DMS79 (cell line): ENCODE data around the gene KLHL2.
"Not testable (repeated sequence)": the region's sequence is repeated elsewhere in the genome, so short reads cannot be mapped to it uniquely, and the experiment has no call there.

Experiments used
- DNase-seq: peaks from one replicate; lab custom pipeline; 2025; lab: John Stamatoyannopoulos, UW

KLHL2 gene

DNA sequence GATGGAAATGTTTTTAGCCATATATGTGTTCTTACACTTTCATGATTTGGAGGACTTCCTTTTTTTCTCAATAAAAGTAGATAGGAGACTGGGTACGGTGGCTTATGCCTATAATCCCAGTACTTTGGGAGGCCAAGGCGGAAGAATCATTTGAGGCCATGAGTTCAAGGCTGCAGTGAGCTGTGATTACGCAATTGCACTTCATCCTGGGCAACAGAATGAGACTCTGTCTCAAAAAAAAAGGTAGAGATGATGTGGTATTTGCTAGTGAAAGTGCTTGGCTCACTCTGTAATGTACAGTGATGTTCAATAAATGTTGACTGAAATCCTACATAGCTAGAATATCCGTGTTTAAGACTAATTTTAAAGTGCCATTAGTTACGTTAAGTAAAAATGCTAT is 27.4 kb downstream of the KLHL2 start:
- DNase-seq = no peak

DNA sequence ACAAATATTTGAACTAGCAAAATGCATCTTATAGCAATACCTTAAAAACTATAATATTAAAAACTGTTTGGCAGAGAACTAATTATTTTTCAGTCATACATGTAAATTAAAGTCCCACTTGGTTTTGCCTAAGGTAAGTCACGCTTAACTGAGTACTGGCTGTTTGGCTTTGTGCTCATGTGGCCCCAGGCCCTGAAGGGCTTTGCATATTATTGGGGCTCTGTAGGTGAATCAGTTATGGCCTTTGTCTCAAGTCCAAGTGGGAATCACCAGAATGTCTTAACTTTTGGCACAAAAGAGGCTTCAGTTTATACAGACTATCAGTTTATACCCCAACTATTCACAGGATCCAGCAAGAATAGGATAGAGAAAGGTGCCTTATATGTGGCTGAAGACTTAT is 29.5 kb downstream of the KLHL2 start:
- DNase-seq = not testable (repeated sequence)

DNA sequence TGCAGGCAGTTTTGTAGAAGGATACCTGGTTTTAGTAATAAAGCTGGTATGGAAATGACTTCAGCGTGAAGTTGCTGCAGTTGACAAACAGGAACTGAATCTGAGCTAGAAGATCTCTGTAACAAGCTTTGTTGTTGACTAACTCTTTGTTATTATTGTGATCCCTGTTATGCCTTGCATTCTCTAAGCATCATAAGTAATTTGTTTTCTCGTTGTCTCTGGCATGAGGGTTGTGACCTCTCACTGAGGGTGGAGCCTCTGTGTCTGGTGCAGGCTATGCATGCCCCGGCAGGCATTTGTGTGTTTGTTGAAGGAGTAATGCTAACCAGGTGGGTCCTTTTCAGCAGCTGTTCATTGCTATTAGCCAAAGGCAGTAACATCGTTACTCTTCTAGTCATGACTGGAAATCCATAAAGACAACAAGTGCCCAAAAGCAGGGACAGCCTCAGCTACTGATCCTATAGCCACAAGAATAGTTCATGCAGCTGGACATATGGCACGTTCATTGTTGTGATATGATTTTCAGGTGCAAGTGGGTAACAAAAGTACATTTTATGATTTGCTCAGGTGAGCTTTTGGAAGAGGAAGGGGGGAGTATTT is 30.8 kb downstream of the KLHL2 start:
- peak; percentile 73 for DNase-seq

DNA sequence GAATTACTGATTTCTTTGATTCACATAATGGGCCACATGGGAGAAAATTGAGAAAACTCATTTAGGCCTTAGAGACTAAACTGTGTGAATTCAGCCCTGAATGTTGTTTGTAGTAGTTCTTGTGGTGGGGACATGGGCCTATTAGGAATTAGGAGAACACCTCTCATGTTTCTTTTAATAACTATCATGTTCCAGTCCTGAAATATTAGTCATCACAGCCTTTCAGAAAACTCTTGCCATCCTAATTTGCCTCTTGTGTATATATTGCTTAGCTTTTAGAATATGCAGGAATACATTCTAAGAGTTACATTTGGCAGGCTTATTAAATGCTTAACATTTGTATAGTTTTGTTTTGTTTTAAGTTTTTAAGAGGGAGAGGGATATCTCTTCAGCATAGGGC is 33.4 kb downstream of the KLHL2 start:
- not testable (repeated sequence) for DNase-seq

DNA sequence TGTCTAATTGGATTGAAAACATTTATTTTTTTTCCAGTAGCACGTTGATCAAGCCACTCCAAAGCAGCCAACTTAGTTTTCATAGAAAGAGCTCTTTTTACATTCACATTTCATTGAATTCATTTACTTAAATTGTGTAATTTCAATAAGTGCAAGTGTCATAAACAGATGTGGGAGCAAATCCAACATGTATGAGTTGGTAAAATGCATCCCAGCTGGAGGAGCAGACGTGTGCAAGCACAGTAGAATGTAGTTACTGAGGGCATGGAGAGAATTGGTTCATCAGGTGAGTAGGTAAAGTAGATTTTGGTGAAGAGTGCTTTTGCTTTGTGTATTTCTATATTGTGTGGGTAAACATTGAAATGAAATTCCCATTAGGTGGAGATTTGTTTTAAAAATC is 36.8 kb downstream of the KLHL2 start:
- DNase-seq = not testable (repeated sequence)

DNA sequence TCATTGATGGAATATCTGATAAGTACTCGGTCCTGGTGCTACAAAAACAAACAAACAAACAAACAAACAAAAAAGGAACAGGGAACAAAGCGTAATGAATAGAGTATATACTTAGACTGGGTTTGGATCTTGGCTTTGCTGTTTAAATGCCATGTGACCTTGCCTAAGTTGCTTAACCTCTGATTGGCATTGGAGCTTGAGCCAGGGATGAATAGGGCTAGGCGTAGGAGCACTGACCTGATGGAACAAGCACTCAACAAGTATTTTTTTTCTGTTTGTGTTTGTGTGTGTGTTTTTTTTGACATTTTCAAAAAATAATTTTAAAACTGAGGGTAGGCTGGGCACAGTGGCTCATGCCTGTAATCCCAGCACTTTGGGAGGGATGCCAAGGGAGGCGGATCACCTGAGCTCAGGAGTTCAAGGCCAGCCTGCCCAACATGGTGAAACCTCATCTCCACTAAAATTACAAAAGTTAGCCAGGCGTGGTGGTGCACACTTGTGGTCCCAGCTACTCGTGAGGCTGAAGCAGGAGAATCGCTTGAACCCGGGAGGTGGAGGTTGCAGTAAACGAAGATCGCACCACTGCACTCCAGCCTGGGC is 37.3 kb downstream of the KLHL2 start:
- not testable (repeated sequence) for DNase-seq

DNA sequence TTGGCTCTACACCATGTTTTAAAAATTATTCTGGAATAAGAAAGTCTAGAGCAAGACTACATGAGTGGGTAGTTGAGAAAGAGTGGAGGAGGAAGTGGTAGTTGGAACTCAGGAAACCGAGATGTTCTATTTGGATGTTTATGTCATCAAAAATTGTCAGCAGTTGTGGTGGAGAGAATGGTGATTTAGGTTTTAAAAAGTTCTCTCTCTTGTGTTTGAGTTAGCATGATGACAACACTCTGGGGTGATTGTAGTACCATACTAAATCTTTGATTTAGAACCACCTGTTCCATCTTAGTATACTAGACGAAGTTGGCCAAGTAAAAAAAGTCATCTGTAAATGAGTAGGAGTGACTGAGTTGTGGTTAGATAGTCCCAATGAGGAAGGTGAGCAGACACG is 40.7 kb downstream of the KLHL2 start:
- DNase-seq = no peak

DNA sequence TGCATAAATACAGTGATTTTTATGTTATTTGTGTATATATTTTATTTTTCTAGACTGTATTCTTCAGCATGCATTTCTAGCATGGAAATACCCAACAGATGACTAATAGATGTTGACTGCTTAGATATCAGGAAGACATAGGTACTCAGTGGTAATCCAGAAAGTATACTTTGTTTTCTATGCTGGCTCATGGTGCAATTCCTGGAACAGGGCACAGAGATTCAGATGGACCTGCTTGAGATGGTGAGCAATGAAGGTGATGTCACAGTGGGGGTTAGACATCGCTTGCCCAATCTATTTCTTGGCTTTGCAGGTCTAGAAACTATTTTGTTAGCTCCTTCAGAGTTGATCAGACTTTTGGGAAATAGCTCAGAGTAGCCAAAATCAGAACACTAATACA is 41.5 kb downstream of the KLHL2 start:
- not testable (repeated sequence) for DNase-seq

DNA sequence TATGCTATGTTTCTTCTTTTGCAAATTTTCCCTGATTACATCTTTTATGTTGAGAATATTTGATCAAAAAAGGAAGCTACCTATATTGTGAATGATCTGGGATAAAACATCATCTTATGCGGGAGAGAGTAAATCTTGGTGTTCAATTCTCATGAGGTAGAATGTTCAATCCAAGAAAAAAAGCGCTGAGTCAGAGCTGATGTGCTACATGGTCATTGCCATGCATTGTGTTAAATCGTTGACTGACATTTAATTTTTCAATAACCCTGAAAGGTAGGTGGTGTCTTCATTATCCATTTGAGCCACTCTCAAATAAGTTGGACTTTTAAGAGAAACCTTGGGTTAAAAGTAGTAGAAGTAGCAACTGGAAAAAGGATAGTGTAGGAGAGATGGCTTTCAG is 47.4 kb downstream of the KLHL2 start:
- DNase-seq = not testable (repeated sequence)

DNA sequence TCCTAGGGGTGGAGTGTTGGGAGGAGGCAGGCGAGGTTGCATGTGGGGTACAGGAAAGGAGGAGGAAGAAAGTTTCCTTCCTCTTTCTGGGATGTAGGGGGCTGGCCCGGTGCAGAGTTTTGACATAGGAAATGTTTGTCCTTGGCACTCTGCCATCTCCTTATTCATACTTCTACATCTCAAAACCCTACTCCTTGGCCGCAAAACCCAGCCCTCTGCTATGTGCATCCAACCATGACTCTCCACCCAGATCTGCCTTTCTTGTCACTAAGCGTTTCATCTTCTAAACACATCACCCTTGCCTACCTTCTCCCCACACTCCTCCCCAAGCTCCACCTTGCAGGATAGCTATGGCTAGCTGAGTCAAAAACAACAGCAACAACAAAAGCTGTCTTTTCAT is 48.1 kb downstream of the KLHL2 start:
- DNase-seq = peak; percentile 73

DNA sequence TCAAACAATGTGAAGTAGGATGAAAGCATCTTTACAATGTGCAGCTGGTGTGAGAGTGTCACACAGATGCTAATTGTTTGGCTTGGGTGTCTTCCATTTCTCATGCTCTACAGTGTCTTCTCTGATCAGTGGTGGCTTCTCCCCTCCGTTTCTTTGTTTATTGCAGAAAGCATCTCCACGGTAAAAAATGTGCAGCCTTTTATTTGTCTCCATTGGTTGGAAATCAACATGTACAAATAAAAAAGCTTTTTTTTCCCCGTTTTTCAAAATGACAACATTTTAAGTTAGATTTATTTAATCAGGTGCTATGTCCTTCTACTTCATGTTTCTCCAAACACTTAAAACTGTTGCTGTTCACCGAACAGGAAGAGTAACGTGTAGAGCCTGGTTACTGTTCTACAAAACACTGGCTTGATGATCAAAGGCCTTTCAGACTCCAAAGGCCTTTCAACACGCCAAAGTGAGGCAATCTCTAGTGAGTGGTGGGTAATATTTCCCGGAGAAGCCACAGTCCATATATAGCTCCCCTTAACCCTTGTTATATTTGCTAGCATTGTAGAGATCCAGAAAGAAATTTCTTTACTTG is 48.8 kb downstream of the KLHL2 start:
- not testable (repeated sequence) for DNase-seq

DNA sequence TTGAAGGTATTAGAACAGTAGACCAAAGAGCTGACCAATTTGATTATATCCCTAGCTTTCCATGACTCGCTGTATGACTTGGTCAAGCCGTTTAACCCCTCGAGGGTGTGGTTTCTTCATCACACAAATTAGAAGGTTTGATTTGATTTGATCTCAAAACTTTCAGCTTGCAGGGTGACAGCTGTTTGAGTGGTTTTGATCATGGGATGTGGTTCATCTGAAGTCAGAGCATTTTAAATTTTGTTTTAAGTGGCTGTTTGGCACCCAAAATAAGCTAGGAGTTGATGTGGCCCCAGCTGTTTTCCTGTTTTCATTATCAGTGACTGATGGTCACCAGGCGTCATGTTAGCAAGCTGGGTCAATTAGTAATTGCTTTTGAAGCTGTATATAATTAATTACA is 52.4 kb downstream of the KLHL2 start:
- DNase-seq = not testable (repeated sequence)

DNA sequence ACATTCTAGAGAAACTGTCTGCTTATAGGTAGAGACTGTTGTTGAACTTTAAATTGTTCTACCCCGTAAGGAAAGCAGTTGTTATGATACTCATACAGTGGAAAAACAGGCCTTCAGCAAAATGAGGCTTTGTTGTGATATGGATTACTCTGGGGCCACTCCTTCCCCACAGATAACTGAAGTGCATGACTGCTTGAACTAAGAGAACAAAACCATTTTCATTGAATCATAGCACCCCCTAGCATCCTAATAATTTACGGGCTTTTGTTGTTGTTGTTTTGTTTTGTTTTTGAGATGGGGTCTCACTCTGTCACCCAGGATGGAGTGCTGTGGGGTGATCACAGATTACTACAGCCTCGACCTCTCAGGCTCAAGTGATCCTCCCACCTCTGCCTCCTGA is 54.9 kb downstream of the KLHL2 start:
- not testable (repeated sequence) for DNase-seq

DNA sequence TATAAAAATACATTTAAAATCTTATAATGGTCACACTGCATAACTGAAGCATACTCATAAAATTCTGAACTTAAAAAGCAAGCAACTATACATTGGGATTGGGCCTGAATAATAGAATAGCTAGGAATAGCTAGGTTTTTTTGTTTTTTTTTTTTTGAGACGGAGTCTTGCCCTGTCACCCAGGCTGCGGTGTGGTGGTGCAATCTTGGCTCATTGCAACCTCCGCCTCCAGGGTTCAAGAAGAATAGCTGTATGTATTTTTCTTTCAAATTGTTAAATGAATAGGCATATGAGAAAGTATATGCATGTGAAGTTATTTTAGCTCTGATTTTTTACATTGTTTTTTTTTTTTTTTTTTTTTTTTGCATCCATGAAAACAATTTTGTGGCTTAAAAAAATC is 56.1 kb downstream of the KLHL2 start:
- DNase-seq = not testable (repeated sequence)

DNA sequence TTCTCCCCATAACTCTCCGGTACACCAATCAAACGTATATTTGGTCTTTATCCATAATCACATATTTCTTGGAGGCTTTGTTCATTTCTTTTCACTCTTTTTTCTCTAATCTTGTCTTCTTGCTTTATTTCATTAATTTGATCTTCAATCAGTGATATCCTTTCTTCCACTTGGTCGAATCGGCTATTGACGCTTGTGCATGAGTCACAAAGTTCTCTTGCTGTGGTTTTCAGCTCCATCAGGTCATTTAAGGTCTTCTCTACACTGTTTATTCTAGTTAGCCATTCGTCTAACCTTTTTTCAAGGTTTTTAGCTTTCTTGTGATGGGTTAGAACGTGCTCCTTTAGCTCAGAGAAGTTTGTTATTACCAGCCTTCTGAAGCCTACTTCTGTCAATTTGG is 62.6 kb downstream of the KLHL2 start:
- not testable (repeated sequence) for DNase-seq

DNA sequence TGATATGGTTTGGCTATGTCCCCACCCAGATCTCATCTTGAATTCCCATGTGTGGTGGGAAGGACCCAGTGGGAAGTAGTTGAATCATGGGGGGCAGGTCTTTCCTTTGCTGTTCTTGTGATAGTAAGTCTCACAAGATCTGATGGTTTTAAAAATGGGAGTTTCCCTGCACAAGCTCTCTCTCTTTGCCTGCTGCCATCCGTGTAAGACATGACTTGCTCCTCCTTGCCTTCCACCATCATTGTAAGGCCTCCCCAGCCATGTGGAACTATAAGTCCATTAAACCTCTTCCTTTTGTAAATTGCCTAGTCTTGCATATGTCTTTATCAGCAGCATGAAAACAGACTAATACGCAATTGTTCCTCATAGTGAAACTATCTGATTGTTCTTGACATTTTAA is 66.1 kb downstream of the KLHL2 start:
- not testable (repeated sequence) for DNase-seq

DNA sequence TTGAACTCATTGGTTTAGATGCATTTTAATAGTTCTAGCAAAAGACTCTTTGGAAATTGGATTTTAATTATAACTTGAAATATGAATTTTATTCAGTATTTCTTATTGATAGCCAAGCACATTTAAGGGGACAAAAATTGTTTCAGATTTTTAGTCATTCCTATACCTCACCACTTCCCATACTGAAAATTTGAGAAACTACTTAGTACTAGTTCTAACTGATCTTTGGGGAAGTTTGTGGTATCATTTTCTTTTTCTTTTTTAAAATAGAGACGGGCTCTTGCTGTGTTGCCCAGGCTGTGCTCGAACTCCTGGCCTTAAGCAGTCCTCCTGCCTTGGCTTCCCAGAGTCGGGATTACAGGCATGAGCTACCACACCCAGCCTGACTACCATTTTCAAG is 68.0 kb downstream of the KLHL2 start:
- not testable (repeated sequence) for DNase-seq

DNA sequence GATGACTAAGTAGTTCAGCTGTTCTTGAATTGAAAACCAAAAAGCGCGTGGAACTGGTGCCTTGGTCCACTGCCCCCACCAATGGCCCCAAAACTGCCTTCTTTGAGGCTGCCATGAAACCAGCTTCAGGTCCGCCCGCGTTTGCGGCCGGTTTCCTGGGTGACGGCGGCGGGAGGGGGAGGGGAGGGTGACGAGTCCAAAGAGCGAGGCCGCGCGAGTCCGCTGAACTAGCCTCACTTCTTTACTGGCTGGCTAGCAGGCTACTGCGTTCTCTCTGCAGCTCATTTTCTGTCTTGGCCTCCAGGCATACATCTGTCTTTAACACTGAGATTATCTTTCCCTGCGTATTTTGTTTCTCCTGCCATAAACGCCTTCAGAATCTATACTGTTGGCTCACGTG is 72.2 kb downstream of the KLHL2 start:
- not testable (repeated sequence) for DNase-seq

DNA sequence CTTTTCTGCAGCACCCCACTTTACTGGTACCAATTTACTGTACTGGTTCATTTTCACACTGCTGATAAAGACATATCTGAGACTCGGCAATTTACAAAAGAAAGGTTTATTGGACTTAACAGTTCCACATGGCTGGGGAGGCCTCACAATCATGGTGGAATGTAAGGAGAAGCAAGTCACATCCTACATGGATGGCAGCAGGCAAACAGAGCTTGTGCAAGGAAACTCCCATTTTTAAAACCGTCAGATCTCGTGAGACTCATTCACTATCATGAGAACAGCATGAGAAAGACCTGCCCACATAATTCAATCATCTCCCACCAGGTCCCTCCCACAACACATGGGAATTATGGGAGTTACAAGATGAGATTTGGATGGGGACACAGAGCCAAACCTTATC is 77.3 kb downstream of the KLHL2 start:
- not testable (repeated sequence) for DNase-seq

DNA sequence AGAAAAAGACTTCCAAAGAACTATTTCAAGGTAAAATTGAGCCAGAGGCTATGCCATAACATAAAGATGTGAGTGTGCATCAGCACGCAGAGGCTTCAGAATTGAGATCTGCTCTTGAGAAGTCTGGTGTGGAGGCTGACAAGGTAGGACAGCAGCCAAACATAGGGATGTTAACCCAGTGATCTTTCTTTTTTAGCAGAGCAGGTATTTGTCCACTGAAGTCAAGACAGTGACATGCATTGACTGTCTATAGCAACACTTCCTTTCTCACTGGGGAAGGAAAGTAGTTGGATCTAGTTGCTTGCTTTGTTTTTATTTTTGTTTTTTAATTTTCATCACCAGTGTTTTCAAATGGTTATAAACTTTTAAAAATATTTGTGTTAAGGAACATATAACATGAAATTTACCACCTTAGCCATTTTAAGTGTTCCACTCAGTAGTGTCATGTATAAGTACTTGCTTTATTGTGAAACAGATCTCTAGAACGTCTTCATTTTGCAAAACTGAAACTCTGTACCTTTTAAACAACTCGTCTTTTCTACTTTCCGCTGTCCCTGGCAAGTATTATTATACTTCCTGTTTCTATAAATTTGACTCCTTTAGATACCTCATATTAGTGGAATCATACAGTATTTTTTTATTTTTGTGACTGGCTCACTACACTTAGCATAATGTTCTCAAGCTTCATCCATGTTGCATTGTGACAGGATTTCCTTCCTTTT is 79.4 kb downstream of the KLHL2 start:
- not testable (repeated sequence) for DNase-seq

DNA sequence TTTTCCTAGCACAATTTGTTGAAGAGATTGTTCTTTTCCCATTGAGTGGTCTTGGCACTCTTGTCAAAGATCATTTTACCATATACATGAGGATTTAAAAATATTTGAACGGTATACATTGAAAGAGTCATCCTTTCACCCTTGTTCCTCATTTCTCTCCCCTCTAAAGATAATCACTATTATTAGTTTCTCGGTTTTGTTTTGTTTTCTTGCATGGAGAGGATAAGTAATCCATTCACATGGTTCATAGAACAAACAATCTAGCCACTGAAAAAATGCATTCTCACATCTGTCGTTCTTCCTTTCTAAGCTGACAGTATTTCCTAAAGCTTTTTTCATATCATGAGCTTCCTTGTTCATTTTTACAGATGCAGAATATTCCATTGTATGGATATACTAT is 80.9 kb downstream of the KLHL2 start:
- DNase-seq = no peak

DNA sequence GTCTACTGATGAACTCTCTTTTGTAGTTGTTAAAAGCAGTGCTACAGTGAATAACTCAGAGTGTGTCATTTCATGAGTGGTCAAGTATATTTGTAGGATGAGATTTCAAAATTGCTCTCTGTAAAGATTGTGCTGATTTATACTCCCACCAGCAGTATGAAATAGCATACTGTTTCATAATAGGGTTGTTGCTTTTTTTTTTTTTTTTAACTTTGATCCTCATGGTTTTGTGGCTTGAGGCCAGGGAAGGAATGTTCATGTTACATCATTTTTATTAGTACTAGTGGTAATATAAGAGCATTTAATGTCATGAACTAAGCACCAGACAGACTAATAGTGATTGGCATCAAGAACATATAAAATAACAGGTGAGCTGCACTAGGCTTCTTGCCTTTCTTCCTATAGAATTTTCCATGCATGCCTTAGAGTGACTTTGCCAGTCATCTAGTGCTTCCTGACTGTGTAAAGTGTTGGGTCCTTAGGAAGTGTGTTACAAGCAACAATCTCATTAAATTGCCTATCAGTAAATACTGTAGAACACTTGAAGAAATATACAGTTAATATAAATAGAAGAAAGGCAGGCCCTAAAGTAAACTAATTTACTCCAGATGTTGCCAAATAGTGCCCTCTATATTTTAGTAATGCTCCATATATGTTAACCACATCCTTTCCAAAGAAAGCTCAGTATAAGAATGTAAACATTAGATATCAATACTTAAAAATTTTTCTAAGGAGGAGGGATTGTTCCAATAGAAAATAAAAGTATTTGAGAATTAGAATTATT is 81.5 kb downstream of the KLHL2 start:
- DNase-seq = no peak
